ENCODE measurements around the gene HDAC4. TPM values are rescaled to one million over a fixed set of nuclear protein-coding genes. Genes with fewer than 3 reads are reported as not detected.

Gene HDAC4
- total and polyA plus RNA-seq, 3 experiments from 2014 or later, result 8.3 to 28.8 (median 24.0) TPM

- peak overlapping the region in 7 of 8 donors; percentile 33 to 96 (median 79) for H3K27ac Mint-ChIP-seq
- CTCF ChIA-PET, result interaction anchor here (1.1 kb wide), 1 partner anchor 35 kb away, joined by 3 read pairs; no protein-coding TSS in a partner anchor
- peaks cover 0 to 4% (median 0%) of the 10 kb centered on the region in 5 donors for H3K9me3 Mint-ChIP-seq
- H3K4me3 Mint-ChIP-seq, result peak overlapping the region in 6 of 7 donors; percentile 12 to 82 (median 60)
- H3K4me1 ChIP-seq (ENCODE audit: insufficient read depth, low read length), result peaks cover 36% of the 10 kb centered on the region
- no peak for DNase-seq
- H3K4me1 Mint-ChIP-seq, result peaks cover 48 to 85% (median 77%) of the 10 kb centered on the region in 3 donors
- no peak overlapping the region for H3K27ac ChIP-seq (ENCODE audit: low read depth, low read length)
- no peaks in the 10 kb centered on the region for H3K36me3 ChIP-seq (ENCODE audit: insufficient read depth, low read length)
- H3K27me3 ChIP-seq (ENCODE audit: insufficient read depth, low read length, poor library complexity, severe bottlenecking), result no peaks in the 10 kb centered on the region
- POLR2A ChIA-PET, result interaction anchor here (0.6 kb wide), 1 partner anchor 67 kb away, joined by 3 read pairs; no protein-coding TSS in a partner anchor
- H3K9me3 ChIP-seq (ENCODE audit: low read length), result no peaks in the 10 kb centered on the region
- no peak overlapping the region for H3K4me3 ChIP-seq (ENCODE audit: low read length)
- peaks cover 0 to 3% of the 10 kb centered on the region in 2 donors for H3K27me3 Mint-ChIP-seq
- peaks cover 0 to 7% (median 2%) of the 10 kb centered on the region in 3 donors for H3K36me3 Mint-ChIP-seq
Measured at GRCh38 chr2:239216614-239217273, 184.1 kb downstream of the HDAC4 start.

- Mint-ChIP-seq H3K4me3 (peak overlapping the region in 6 of 7 donors; percentile 12 to 82 (median 60)), H3K4me1 (peaks cover 47 to 85% (median 77%) of the 10 kb centered on the region in 3 donors), H3K9me3 (peaks cover 0 to 4% (median 0%) of the 10 kb centered on the region in 5 donors), H3K27ac (peak overlapping the region in 7 of 8 donors; percentile 15 to 96 (median 79)), H3K27me3 (peaks cover 0 to 3% of the 10 kb centered on the region in 2 donors), H3K36me3 (peaks cover 0 to 7% (median 2%) of the 10 kb centered on the region in 3 donors)
- no peak for DNase-seq
- Histone ChIP-seq H3K36me3 (ENCODE audit: insufficient read depth, low read length) (no peaks in the 10 kb centered on the region), H3K27ac (ENCODE audit: low read depth, low read length) (no peak overlapping the region), H3K4me1 (ENCODE audit: insufficient read depth, low read length) (peaks cover 37% of the 10 kb centered on the region), H3K27me3 (ENCODE audit: insufficient read depth, low read length, poor library complexity, severe bottlenecking) (no peaks in the 10 kb centered on the region), H3K9me3 (ENCODE audit: low read length) (no peaks in the 10 kb centered on the region), H3K4me3 (ENCODE audit: low read length) (no peak overlapping the region)
- ChIA-PET POLR2A (no interaction called here), CTCF (interaction anchor here (1.1 kb wide), 1 partner anchor 36 kb away, joined by 3 read pairs; no protein-coding TSS in a partner anchor)
Measured at GRCh38 chr2:239215988-239216613, 184.7 kb downstream of the HDAC4 start.

- Mint-ChIP-seq H3K9me3 (peaks cover 0 to 4% (median 0%) of the 10 kb centered on the region in 5 donors), H3K36me3 (peaks cover 0 to 6% (median 2%) of the 10 kb centered on the region in 3 donors), H3K4me1 (peaks cover 42 to 84% (median 69%) of the 10 kb centered on the region in 3 donors), H3K27ac (peak overlapping the region in 2 of 8 donors; percentile 39 to 50), H3K4me3 (peak overlapping the region in 1 of 7 donors; percentile 40), H3K27me3 (peaks cover 0 to 3% of the 10 kb centered on the region in 2 donors)
- peaks cover 37% of the 10 kb centered on the region for H3K4me1 ChIP-seq (ENCODE audit: insufficient read depth, low read length)
- ChIA-PET POLR2A (no interaction called here), CTCF (no interaction called here)
- no peak overlapping the region for H3K27ac ChIP-seq (ENCODE audit: low read depth, low read length)
- no peaks in the 10 kb centered on the region for H3K36me3 ChIP-seq (ENCODE audit: insufficient read depth, low read length)
- H3K27me3 ChIP-seq (ENCODE audit: insufficient read depth, low read length, poor library complexity, severe bottlenecking), result no peaks in the 10 kb centered on the region
- no peaks in the 10 kb centered on the region for H3K9me3 ChIP-seq (ENCODE audit: low read length)
- no peak for DNase-seq
- no peak overlapping the region for H3K4me3 ChIP-seq (ENCODE audit: low read length)
Measured at GRCh38 chr2:239215136-239215925, 185.5 kb downstream of the HDAC4 start.

GRCh38 chr2:239214725-239215124 is 186.1 kb downstream of the HDAC4 start:
- POLR2A ChIA-PET, result no interaction called here
- no peak for DNase-seq
- Mint-ChIP-seq H3K4me1 (peaks cover 40 to 85% (median 69%) of the 10 kb centered on the region in 3 donors), H3K4me3 (peak overlapping the region in 1 of 7 donors; percentile 32), H3K27me3 (peaks cover 0 to 3% of the 10 kb centered on the region in 2 donors), H3K9me3 (no peaks in the 10 kb centered on the region), H3K36me3 (peaks cover 0 to 4% (median 2%) of the 10 kb centered on the region in 3 donors), H3K27ac (peak overlapping the region in 1 of 8 donors; percentile 50)
- CTCF ChIA-PET, result no interaction called here
- Histone ChIP-seq H3K27ac (ENCODE audit: low read depth, low read length) (no peak overlapping the region), H3K4me3 (ENCODE audit: low read length) (no peak overlapping the region), H3K36me3 (ENCODE audit: insufficient read depth, low read length) (no peaks in the 10 kb centered on the region), H3K9me3 (ENCODE audit: low read length) (no peaks in the 10 kb centered on the region), H3K27me3 (ENCODE audit: insufficient read depth, low read length, poor library complexity, severe bottlenecking) (no peaks in the 10 kb centered on the region), H3K4me1 (ENCODE audit: insufficient read depth, low read length) (peaks cover 37% of the 10 kb centered on the region)

GRCh38 chr2:239213643-239214101 is 187.1 kb downstream of the HDAC4 start:
- no peaks in the 10 kb centered on the region for H3K27me3 ChIP-seq (ENCODE audit: insufficient read depth, low read length, poor library complexity, severe bottlenecking)
- H3K4me3 ChIP-seq (ENCODE audit: low read length), result no peak overlapping the region
- peaks cover 41 to 88% (median 75%) of the 10 kb centered on the region in 3 donors for H3K4me1 Mint-ChIP-seq
- peaks cover 0 to 3% of the 10 kb centered on the region in 2 donors for H3K27me3 Mint-ChIP-seq
- no peak overlapping the region for H3K4me3 Mint-ChIP-seq
- H3K27ac ChIP-seq (ENCODE audit: low read depth, low read length), result no peak overlapping the region
- H3K9me3 Mint-ChIP-seq, result no peaks in the 10 kb centered on the region
- no peak for DNase-seq
- H3K36me3 Mint-ChIP-seq, result peaks cover 0 to 4% (median 2%) of the 10 kb centered on the region in 3 donors
- H3K27ac Mint-ChIP-seq, result peak overlapping the region in 2 of 8 donors; percentile 47 to 54
- CTCF ChIA-PET, result interaction anchor here (1.2 kb wide), 1 partner anchor 669 kb away, joined by 4 read pairs; no protein-coding TSS in a partner anchor
- no peaks in the 10 kb centered on the region for H3K9me3 ChIP-seq (ENCODE audit: low read length)
- H3K4me1 ChIP-seq (ENCODE audit: insufficient read depth, low read length), result peaks cover 37% of the 10 kb centered on the region
- POLR2A ChIA-PET, result no interaction called here
- no peaks in the 10 kb centered on the region for H3K36me3 ChIP-seq (ENCODE audit: insufficient read depth, low read length)

- no peaks in the 10 kb centered on the region for H3K9me3 Mint-ChIP-seq
- peaks cover 0 to 4% (median 2%) of the 10 kb centered on the region in 3 donors for H3K36me3 Mint-ChIP-seq
- POLR2A ChIA-PET, result no interaction called here
- Histone ChIP-seq H3K4me1 (ENCODE audit: insufficient read depth, low read length) (peaks cover 37% of the 10 kb centered on the region), H3K36me3 (ENCODE audit: insufficient read depth, low read length) (no peaks in the 10 kb centered on the region), H3K27me3 (ENCODE audit: insufficient read depth, low read length, poor library complexity, severe bottlenecking) (no peaks in the 10 kb centered on the region), H3K27ac (ENCODE audit: low read depth, low read length) (no peak overlapping the region), H3K9me3 (ENCODE audit: low read length) (no peaks in the 10 kb centered on the region), H3K4me3 (ENCODE audit: low read length) (no peak overlapping the region)
- peak overlapping the region in 3 of 8 donors; percentile 16 to 54 (median 47) for H3K27ac Mint-ChIP-seq
- H3K4me1 Mint-ChIP-seq, result peaks cover 45 to 92% (median 78%) of the 10 kb centered on the region in 3 donors
- H3K27me3 Mint-ChIP-seq, result peaks cover 0 to 3% of the 10 kb centered on the region in 2 donors
- H3K4me3 Mint-ChIP-seq, result no peak overlapping the region
- CTCF ChIA-PET, result interaction anchor here (1.2 kb wide), 1 partner anchor 669 kb away, joined by 4 read pairs; no protein-coding TSS in a partner anchor
- DNase-seq, result no peak
Measured at GRCh38 chr2:239212929-239213642, 187.7 kb downstream of the HDAC4 start.
